ENCODE data around the gene ZNF200.

- no peak for TF ChIP-seq CTCF (conservative IDR thresholded peaks at IDR 0.05; ENCODE audit: low read depth, low read length)
- no peak for TF ChIP-seq EZH2 (IDR thresholded peaks at IDR 0.05; ENCODE audit: borderline replicate concordance, low read depth, low read length, poor library complexity, severe bottlenecking)
These were observed 27.6 kb upstream of the ZNF200 start for GRCh38 chr16:3262517-3262916.

Measured in A673 (cell line).